Epithelial cell of proximal tubule (primary cell): Measurements from ENCODE around the gene PTPRT. TPM values are rescaled to one million over a fixed set of nuclear protein-coding genes. Genes with fewer than 3 reads are reported as not detected.

ENCODE experiments used
- DNase-seq: peaks from one replicate; pipeline ENCODE4 v3.0.0-alpha.2; 2011; ENCODE audit warnings: low read depth
- H3K4me3 ChIP-seq: 2 replicates; pipeline ENCODE4 v1.5.1; 2011; ENCODE audit warnings: low read depth, mild to moderate bottlenecking, low read length
- CTCF ChIP-seq: conservative IDR thresholded peaks from 2 replicates; pipeline ENCODE4 v1.5.1; 2012; ENCODE audit warnings: low read depth, mild to moderate bottlenecking, low read length
- total RNA-seq: library from RNA; depleted of rRNA; stranded (reverse); fragments of >200 nt; gene quantifications from 2 replicates; pipeline ENCODE4 v1.2.3, GENCODE V29; 2015

The PTPRT gene
- total RNA-seq, 1 donor from 2014 or later: not detected

- no peak for DNase-seq
- no peak overlapping the region for H3K4me3 ChIP-seq
- TF ChIP-seq CTCF: no peak
Measured at GRCh38 chr20:42435230-42435629, 754.5 kb downstream of the PTPRT start.

GRCh38 chr20:42432496-42433334, 757.0 kb downstream of the PTPRT start:
- no peak for DNase-seq
- no peak overlapping the region for H3K4me3 ChIP-seq
- no peak for TF ChIP-seq CTCF

GRCh38 chr20:42430598-42430997, 759.1 kb downstream of the PTPRT start:
- TF ChIP-seq CTCF: no peak
- DNase-seq: no peak
- H3K4me3 ChIP-seq: no peak overlapping the region

- DNase-seq: no peak
- no peak overlapping the region for H3K4me3 ChIP-seq
- TF ChIP-seq CTCF: no peak
Measured at GRCh38 chr20:42429761-42430458, 759.8 kb downstream of the PTPRT start.

- TF ChIP-seq CTCF: no peak
- DNase-seq: no peak
- H3K4me3 ChIP-seq: no peak overlapping the region
Measured at GRCh38 chr20:42419814-42420532, 769.7 kb downstream of the PTPRT start.

GRCh38 chr20:42406826-42407225, 782.9 kb downstream of the PTPRT start:
- no peak for DNase-seq
- H3K4me3 ChIP-seq: no peak overlapping the region
- TF ChIP-seq CTCF: no peak
